ENCODE measurements around the gene GPR180.

DNA sequence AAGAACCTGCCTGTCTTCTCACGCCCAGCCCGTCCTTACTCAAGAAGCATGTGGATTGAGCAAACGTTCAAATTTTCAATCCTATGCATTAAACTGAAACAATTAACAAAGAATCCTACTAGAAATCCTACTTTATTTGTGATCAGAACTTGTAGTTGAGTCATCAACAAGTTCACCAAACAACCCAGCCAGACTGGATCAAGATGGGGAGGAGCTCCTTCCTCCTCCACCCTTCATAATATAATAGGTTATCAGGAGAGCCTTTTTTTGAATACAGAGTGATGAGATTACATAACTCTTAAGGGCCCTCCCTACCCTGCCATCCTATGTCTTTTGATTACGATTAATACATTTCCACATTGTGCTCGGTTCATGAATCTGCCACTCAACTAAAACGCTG, 78.0 kb downstream of the GPR180 start:
- TF ChIP-seq POLR2A (IDR thresholded peaks at IDR 0.05) (no peak), CTCF (IDR thresholded peaks at IDR 0.05) (no peak)

Measured in uterus (tissue), 2 donors.